SK-N-SH treated with all-trans-retinoic acid at 6 μM for 48 hours (cell line): ENCODE results near the gene EEIG1.

Experiments used
- ATAC-seq: fragments of 200-7000 bp; cut with Tn5 transposase; 3 replicates; pipeline ENCODE4 v1.9.1; 2020; ENCODE audit warnings: mild to moderate bottlenecking, moderate library complexity
- ARNTL ChIP-seq: fragments of 450-650 bp; formaldehyde crosslinking; IDR thresholded peaks from 2 replicates; pipeline ENCODE4 v1.5.0; 2020; ENCODE audit warnings: low read depth, mild to moderate bottlenecking, moderate library complexity, borderline replicate concordance
- BACH2 ChIP-seq: fragments of 250-450 bp; sonication (Bioruptor Pico); IDR thresholded peaks from 2 replicates; pipeline ENCODE4 v1.9.0; 2021; ENCODE audit warnings: mild to moderate bottlenecking, borderline replicate concordance
- CSRNP3 ChIP-seq: fragments of 250-450 bp; sonication (Bioruptor Pico); IDR thresholded peaks from 2 replicates; pipeline ENCODE4 v1.5.1; 2021; ENCODE audit warnings: mild to moderate bottlenecking, moderate library complexity
- OSR1 ChIP-seq: fragments of 250-450 bp; sonication (Bioruptor Pico); IDR thresholded peaks from 2 replicates; pipeline ENCODE4 v1.8.0; 2022; ENCODE audit warnings: moderate library complexity, mild to moderate bottlenecking, inconsistent platforms
- PATZ1 ChIP-seq: fragments of 250-450 bp; sonication (Bioruptor Pico); IDR thresholded peaks from 2 replicates; pipeline ENCODE4 v1.8.0; 2020; ENCODE audit warnings: mild to moderate bottlenecking, moderate library complexity, borderline replicate concordance
- POU6F1 ChIP-seq: fragments of 250-450 bp; sonication (Bioruptor Pico); IDR thresholded peaks from 2 replicates; pipeline ENCODE4 v1.8.0; 2021; ENCODE audit warnings: low read depth, mild to moderate bottlenecking, moderate library complexity, borderline replicate concordance
- PPARA ChIP-seq: fragments of 250-450 bp; sonication (Bioruptor Pico); IDR thresholded peaks from 2 replicates; pipeline ENCODE4 v1.5.0; 2020; ENCODE audit warnings: mild to moderate bottlenecking, borderline replicate concordance
- RARB ChIP-seq: fragments of 250-450 bp; sonication (Bioruptor Pico); IDR thresholded peaks from 2 replicates; pipeline ENCODE4 v1.8.0; 2021; ENCODE audit warnings: mild to moderate bottlenecking, moderate library complexity
- SNAI2 ChIP-seq: fragments of 250-450 bp; sonication (Bioruptor Pico); IDR thresholded peaks from 2 replicates; pipeline ENCODE4 v1.5.0; 2020; ENCODE audit warnings: mild to moderate bottlenecking, moderate library complexity
- TOX ChIP-seq: fragments of 250-450 bp; sonication (Bioruptor Pico); IDR thresholded peaks from 2 replicates; pipeline ENCODE4 v1.8.0; 2021; ENCODE audit warnings: mild to moderate bottlenecking, moderate library complexity, borderline replicate concordance
- TSHZ2 ChIP-seq: fragments of 250-450 bp; sonication (Bioruptor Pico); IDR thresholded peaks from 2 replicates; pipeline ENCODE4 v1.5.0; 2020; ENCODE audit warnings: mild to moderate bottlenecking, moderate library complexity
- ZC3H10 ChIP-seq: fragments of 250-450 bp; sonication (Bioruptor Pico); IDR thresholded peaks from 2 replicates; pipeline ENCODE4 v1.5.1; 2021; ENCODE audit warnings: mild to moderate bottlenecking, moderate library complexity
- ZNF565 ChIP-seq: fragments of 450-650 bp; formaldehyde crosslinking; conservative IDR thresholded peaks from 2 replicates; pipeline ENCODE4 v1.5.0; 2020; ENCODE audit warnings: low read depth, mild to moderate bottlenecking, moderate library complexity
- ZNF8 ChIP-seq: fragments of 450-650 bp; formaldehyde crosslinking; IDR thresholded peaks from 2 replicates; pipeline ENCODE4 v1.5.0; 2020; ENCODE audit warnings: mild to moderate bottlenecking, moderate library complexity

Gene EEIG1

GRCh38 chr9:127954831-127955293, 25.9 kb downstream of the EEIG1 start (continued):
- no peak for TF ChIP-seq CSRNP3
- no peak for TF ChIP-seq OSR1 (CRISPR knock-in tag)
- no peak for TF ChIP-seq PATZ1 (CRISPR knock-in tag)

- ATAC-seq, result no peak
- TF ChIP-seq ZNF565 (CRISPR knock-in tag), result no peak
- no peak for TF ChIP-seq PPARA
- no peak for TF ChIP-seq POU6F1 (CRISPR knock-in tag)
- no peak for TF ChIP-seq ZC3H10
- no peak for TF ChIP-seq CSRNP3
- TF ChIP-seq ZNF8 (CRISPR knock-in tag), result no peak
- TF ChIP-seq TSHZ2, result no peak
- TF ChIP-seq ARNTL, result no peak
- TF ChIP-seq RARB (CRISPR knock-in tag), result no peak
- no peak for TF ChIP-seq BACH2 (CRISPR knock-in tag)
- TF ChIP-seq PATZ1 (CRISPR knock-in tag), result no peak
- no peak for TF ChIP-seq OSR1 (CRISPR knock-in tag)
- no peak for TF ChIP-seq TOX (CRISPR knock-in tag)
Observed at GRCh38 chr9:127953768-127954505, 26.9 kb downstream of the EEIG1 start.

- TF ChIP-seq SNAI2 (CRISPR knock-in tag) (no peak), PPARA (no peak)
- ATAC-seq, result no peak
Observed at GRCh38 chr9:127953154-127953553, 27.6 kb downstream of the EEIG1 start.
